Endothelial cell of umbilical vein (primary cell): Measurements from ENCODE around the gene SPOCD1. TPM values are rescaled to one million over a fixed set of nuclear protein-coding genes. Genes with fewer than 3 reads are reported as not detected.

ENCODE experiments used
- BruUV-seq: library from RNA; stranded (reverse); fragments of 400-500 nt; replicated peaks from 2 replicates; lab custom pipeline; 2021; lab: Mats Ljungman, UMichigan
- CTCF ChIA-PET: fragments of 300-600, 350-600 bp; sonication (Branson Sonifier 250); formaldehyde crosslinking; loops from one replicate; lab custom pipeline; 2021; ENCODE audit warnings: antibody characterized with exemption, inconsistent platforms; lab: Charles Lee
- POLR2A ChIA-PET: fragments of 300-600, 350-600 bp; sonication (Branson Sonifier 250); formaldehyde crosslinking; loops from one replicate; lab custom pipeline; 2021; ENCODE audit warnings: antibody characterized with exemption, inconsistent platforms; lab: Charles Lee
- DNase-seq: peaks from one replicate; pipeline ENCODE4 v3.0.0-alpha.2; 2011; ENCODE audit warnings: low read depth, low spot score
- FAIRE-seq: peaks from 2 replicates; lab custom pipeline; 2011; peaks lifted over from hg19 to GRCh38; lab: Jason Lieb, UNC
- H2AFZ ChIP-seq: 2 replicates; pipeline ENCODE4 v1.6.0; 2012; ENCODE audit warnings: low read depth, low read length, control low read depth, inconsistent platforms
- H3K27ac ChIP-seq: 2 replicates; pipeline ENCODE4 v1.5.1; 2011; ENCODE audit warnings: low read depth, mild to moderate bottlenecking, control low read depth, low read length, moderate library complexity; ENCODE audit not compliant: insufficient read depth
- H3K27me3 ChIP-seq, 2 experiments: 2 replicates each; pipeline versions ENCODE4 v1.6.0 to v1.6.1; 2011; ENCODE audit warnings: low read length in 2 of 2, mixed read lengths in 1 of 2; ENCODE audit not compliant: control insufficient read depth in 2 of 2, insufficient read depth in 2 of 2
- H3K36me3 ChIP-seq, 2 experiments: 2 replicates in 1 of 2; 3 replicates in 1 of 2; pipeline ENCODE4 v1.5.1; 2011; ENCODE audit warnings: low read length in 2 of 2, mild to moderate bottlenecking in 1 of 2, moderate library complexity in 1 of 2; ENCODE audit not compliant: control insufficient read depth in 2 of 2, insufficient read depth in 2 of 2; ENCODE audit errors: extremely low read depth in 1 of 2
- H3K4me1 ChIP-seq: 3 replicates; pipeline ENCODE4 v1.5.1; 2011; ENCODE audit warnings: mild to moderate bottlenecking, low read length; ENCODE audit not compliant: control insufficient read depth, insufficient read depth; ENCODE audit errors: extremely low read depth
- H3K4me2 ChIP-seq: 2 replicates; pipeline ENCODE4 v1.6.1; 2011; ENCODE audit warnings: low read length, control low read depth, mixed read lengths; ENCODE audit not compliant: insufficient read depth
- H3K4me3 ChIP-seq, 3 experiments: fragments of 200-600 bp in 1 of 3; sonication (generic), shearing (Covaris generic) in 1 of 3; replicated peaks in 1 of 3; 2 replicates each; pipeline ENCODE4 v1.5.1; 2011 to 2016; ENCODE audit warnings: control low read depth in 3 of 3, low read length in 3 of 3, mild to moderate bottlenecking in 2 of 3, inconsistent platforms in 1 of 3, low read depth in 1 of 3, moderate library complexity in 1 of 3; ENCODE audit not compliant: insufficient read depth in 1 of 3
- H3K79me2 ChIP-seq: 2 replicates; pipeline ENCODE4 v1.6.0; 2012; ENCODE audit warnings: low read length, inconsistent platforms; ENCODE audit not compliant: control insufficient read depth, insufficient read depth
- H3K9ac ChIP-seq: replicated peaks from 2 replicates; pipeline ENCODE3; 2011; ENCODE audit warnings: low read length, control low read depth; ENCODE audit not compliant: insufficient read depth; ENCODE audit errors: extremely low read depth
- H3K9me1 ChIP-seq: replicated peaks from 3 replicates; pipeline ENCODE4 v1.6.0; 2011; ENCODE audit warnings: mild to moderate bottlenecking, low read length; ENCODE audit not compliant: control insufficient read depth, insufficient read depth; ENCODE audit errors: extremely low read depth
- H3K9me3 ChIP-seq: replicated peaks from 2 replicates; pipeline ENCODE4 v1.5.1; 2012; ENCODE audit warnings: low read length, inconsistent platforms; ENCODE audit not compliant: control insufficient read depth, insufficient read depth
- H4K20me1 ChIP-seq: replicated peaks from 2 replicates; pipeline ENCODE3; 2011; ENCODE audit warnings: mild to moderate bottlenecking, low read length; ENCODE audit not compliant: control insufficient read depth, insufficient read depth; ENCODE audit errors: extremely low read depth
- CTCF ChIP-seq, 2 donors: IDR thresholded peaks; 1 replicate in 1 of 2; 2 replicates in 1 of 2; pipeline ENCODE4 v1.5.1; 2011; ENCODE audit warnings: low read length in 2 of 2, mild to moderate bottlenecking in 2 of 2, moderate library complexity in 2 of 2, control low read depth in 1 of 2, inconsistent platforms in 1 of 2, low read depth in 1 of 2; ENCODE audit not compliant: insufficient read depth in 1 of 2; ENCODE audit errors: extremely low read depth in 1 of 2
- EZH2 ChIP-seq: IDR thresholded peaks from 2 replicates; pipeline ENCODE4 v1.6.1; 2012; ENCODE audit warnings: borderline replicate concordance, low read depth, mild to moderate bottlenecking, moderate library complexity, low read length, inconsistent platforms; ENCODE audit not compliant: severe bottlenecking
- FOS ChIP-seq: IDR thresholded peaks from 2 replicates; pipeline ENCODE4 v1.6.1; 2011; ENCODE audit warnings: mild to moderate bottlenecking, low read length, moderate library complexity, borderline replicate concordance; ENCODE audit not compliant: insufficient read depth
- GATA2 ChIP-seq: IDR thresholded peaks from 2 replicates; pipeline ENCODE4 v1.7.0; 2011; ENCODE audit warnings: low read depth, mild to moderate bottlenecking, moderate library complexity, mixed read lengths, low read length; ENCODE audit not compliant: insufficient read length, insufficient read depth
- JUN ChIP-seq: IDR thresholded peaks from 2 replicates; pipeline ENCODE4 v1.6.1; 2011; ENCODE audit warnings: borderline replicate concordance, low read depth; ENCODE audit not compliant: insufficient read length, insufficient read depth
- MYC ChIP-seq: IDR thresholded peaks from one replicate; pipeline ENCODE4 v1.6.1; 2011; ENCODE audit warnings: mild to moderate bottlenecking, low read depth, low read length
- POLR2A ChIP-seq: IDR thresholded peaks from 2 replicates; pipeline ENCODE4 v1.6.1; 2012; ENCODE audit warnings: low read depth, mild to moderate bottlenecking, control low read depth, low read length
- POLR2AphosphoS5 ChIP-seq: IDR thresholded peaks from 2 replicates; pipeline ENCODE4 v1.6.1; 2012; ENCODE audit warnings: low read depth, mild to moderate bottlenecking, control low read depth, low read length, moderate library complexity; ENCODE audit not compliant: insufficient read depth
- dilution Hi-C: fragments of 300-500 bp; cut with MboI; formaldehyde crosslinking; loops from one replicate; pipeline ENCODE4 v1.15.0; 2019; ENCODE audit warnings: low sequenced_read_pairs; ENCODE audit not compliant: extremely low pct_ligation_motif_present
- intact Hi-C: fragments of 100-400 bp; cut with micrococcal nuclease; formaldehyde crosslinking; loops from one replicate; pipeline ENCODE4 v1.10.0; 2022
- polyA plus RNA-seq, 4 experiments: library from polyadenylated mRNA; depleted of rRNA in 3 of 4; stranded (reverse) in 3 of 4; unstranded in 1 of 4; fragments of >200 nt; gene quantifications; 2 replicates each; pipeline versions ENCODE4 v1.2.1 to v1.2.3, GENCODE V29; 2011 to 2012; ENCODE audit warnings: missing spikeins in 1 of 4
- total RNA-seq: library from RNA; stranded (reverse); gene quantifications from 2 replicates; pipeline ENCODE4 v1.2.3, GENCODE V29; 2021
- TF ChIP-seq, protein P1 (sequence below): IDR thresholded peaks from 2 replicates; pipeline ENCODE4 v1.6.1; 2011; ENCODE audit not compliant: insufficient read depth, insufficient read length

The SPOCD1 gene
- total and polyA plus RNA-seq, 2 donors (not counting 3 experiments of a cell fraction or from before 2014, with no cell fraction given): 0.27 to 33.0 TPM

DNA sequence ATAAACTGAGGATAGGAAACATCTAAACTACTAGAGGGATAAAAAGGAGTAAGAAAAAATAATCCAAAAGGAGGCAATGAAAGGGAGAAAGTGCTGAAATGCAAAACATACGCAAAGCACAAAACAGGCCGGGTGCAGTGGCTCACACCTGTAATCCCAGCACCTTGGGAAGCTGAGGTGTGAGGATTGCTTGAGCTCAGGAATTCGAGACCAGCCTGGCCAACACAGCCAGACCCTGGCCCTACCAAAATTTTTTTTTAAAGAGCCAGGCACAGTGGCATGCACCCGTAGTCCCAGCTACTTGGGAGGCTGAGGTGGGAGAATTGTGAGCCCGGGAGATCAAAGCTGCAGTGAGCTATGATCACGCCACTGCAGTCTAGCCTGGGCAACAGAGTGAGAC, 10.5 kb downstream of the SPOCD1 start:
- Histone ChIP-seq H3K9me1 (no peaks in the 10 kb centered on the region), H3K9ac (no peak overlapping the region), H3K27me3 (no peaks in the 10 kb centered on the region), H3K4me2 (no peak overlapping the region), H3K4me3 (no peak overlapping the region), H3K4me1 (peaks cover 5% of the 10 kb centered on the region), H4K20me1 (no peaks in the 10 kb centered on the region), H2AFZ (no peak overlapping the region), H3K79me2 (no peaks in the 10 kb centered on the region), H3K9me3 (no peaks in the 10 kb centered on the region), H3K27ac (no peak overlapping the region), H3K36me3 (no peaks in the 10 kb centered on the region)
- TF ChIP-seq POLR2A (no peak), FOS (no peak), GATA2 (no peak), MYC (no peak), POLR2AphosphoS5 (no peak), CTCF (IDR thresholded peaks at IDR 0.05; ENCODE audit: extremely low read depth in 1 of 2, insufficient read depth in 1 of 2, low read depth in 1 of 2, low read length in 2 of 2) (no peak), EZH2 (no peak), JUN (no peak)
- TF ChIP-seq, protein P1, sequence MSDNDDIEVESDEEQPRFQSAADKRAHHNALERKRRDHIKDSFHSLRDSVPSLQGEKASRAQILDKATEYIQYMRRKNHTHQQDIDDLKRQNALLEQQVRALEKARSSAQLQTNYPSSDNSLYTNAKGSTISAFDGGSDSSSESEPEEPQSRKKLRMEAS: no peak
- BruUV-seq: no TSS peak
- dilution Hi-C loops (no loop called here), intact Hi-C loops (no loop called here)
- DNase-seq (no peak), FAIRE-seq (no peak)
- ChIA-PET CTCF (interaction anchor here (1.6 to 1.7 kb wide), 2 partner anchors 10 to 159 kb away, joined by 6 to 11 read pairs; partner anchors contain the start of gene SPOCD1), POLR2A (no interaction called here)
